ENCODE results near the gene KCNIP4.

GRCh38 chr4:21476757-21477156, 471.8 kb downstream of the KCNIP4 start:
- no peak for TF ChIP-seq CTCF (IDR thresholded peaks at IDR 0.05)
- no peak for TF ChIP-seq EP300 (IDR thresholded peaks at IDR 0.05)
- TF ChIP-seq POLR2A (IDR thresholded peaks at IDR 0.05; ENCODE audit: low read depth) = no peak
- TF ChIP-seq POLR2AphosphoS5 (IDR thresholded peaks at IDR 0.05) = no peak

Data from esophagus muscularis mucosa (tissue), 4 donors.